SK-N-SH treated with all-trans-retinoic acid at 6 μM for 48 hours (cell line): Measurements from ENCODE around the gene TTC19.

Experiments used
- ATAC-seq: fragments of 200-7000 bp; cut with Tn5 transposase; 3 replicates; pipeline ENCODE4 v1.9.1; 2020; ENCODE audit warnings: mild to moderate bottlenecking, moderate library complexity
- ARNTL ChIP-seq: fragments of 450-650 bp; formaldehyde crosslinking; IDR thresholded peaks from 2 replicates; pipeline ENCODE4 v1.5.0; 2020; ENCODE audit warnings: low read depth, mild to moderate bottlenecking, moderate library complexity, borderline replicate concordance
- BACH2 ChIP-seq: fragments of 250-450 bp; sonication (Bioruptor Pico); IDR thresholded peaks from 2 replicates; pipeline ENCODE4 v1.9.0; 2021; ENCODE audit warnings: mild to moderate bottlenecking, borderline replicate concordance
- CSDC2 ChIP-seq: fragments of 250-450 bp; sonication (Bioruptor Pico); IDR thresholded peaks from 2 replicates; pipeline ENCODE4 v1.5.0; 2020; ENCODE audit warnings: mild to moderate bottlenecking, moderate library complexity
- ESRRG ChIP-seq: fragments of 250-450 bp; sonication (Bioruptor Pico); IDR thresholded peaks from 2 replicates; pipeline ENCODE4 v1.6.1; 2021; ENCODE audit warnings: mild to moderate bottlenecking
- GLIS3 ChIP-seq: fragments of 250-450 bp; sonication (Bioruptor Pico); IDR thresholded peaks from 2 replicates; pipeline ENCODE4 v1.5.0; 2020; ENCODE audit warnings: mild to moderate bottlenecking, moderate library complexity
- ISL1 ChIP-seq: fragments of 250-450 bp; sonication (Bioruptor Pico); IDR thresholded peaks from 2 replicates; pipeline ENCODE4 v2.1.2; 2022; ENCODE audit warnings: mild to moderate bottlenecking, moderate library complexity
- OSR1 ChIP-seq: fragments of 250-450 bp; sonication (Bioruptor Pico); IDR thresholded peaks from 2 replicates; pipeline ENCODE4 v1.8.0; 2022; ENCODE audit warnings: moderate library complexity, mild to moderate bottlenecking, inconsistent platforms
- PPARA ChIP-seq: fragments of 250-450 bp; sonication (Bioruptor Pico); IDR thresholded peaks from 2 replicates; pipeline ENCODE4 v1.5.0; 2020; ENCODE audit warnings: mild to moderate bottlenecking, borderline replicate concordance
- RARB ChIP-seq: fragments of 250-450 bp; sonication (Bioruptor Pico); IDR thresholded peaks from 2 replicates; pipeline ENCODE4 v1.8.0; 2021; ENCODE audit warnings: mild to moderate bottlenecking, moderate library complexity
- SNAI2 ChIP-seq: fragments of 250-450 bp; sonication (Bioruptor Pico); IDR thresholded peaks from 2 replicates; pipeline ENCODE4 v1.5.0; 2020; ENCODE audit warnings: mild to moderate bottlenecking, moderate library complexity
- TCF4 ChIP-seq: fragments of 250-450 bp; sonication (Bioruptor Pico); IDR thresholded peaks from 2 replicates; pipeline ENCODE4 v1.8.0; 2021; ENCODE audit warnings: mild to moderate bottlenecking, moderate library complexity, borderline replicate concordance
- TOX ChIP-seq: fragments of 250-450 bp; sonication (Bioruptor Pico); IDR thresholded peaks from 2 replicates; pipeline ENCODE4 v1.8.0; 2021; ENCODE audit warnings: mild to moderate bottlenecking, moderate library complexity, borderline replicate concordance
- ZC3H10 ChIP-seq: fragments of 250-450 bp; sonication (Bioruptor Pico); IDR thresholded peaks from 2 replicates; pipeline ENCODE4 v1.5.1; 2021; ENCODE audit warnings: mild to moderate bottlenecking, moderate library complexity
- ZFP3 ChIP-seq: fragments of 250-450 bp; sonication (Bioruptor Pico); IDR thresholded peaks from 2 replicates; pipeline ENCODE4 v1.5.0; 2020; ENCODE audit warnings: mild to moderate bottlenecking, moderate library complexity
- ZFP30 ChIP-seq: fragments of 450-650 bp; formaldehyde crosslinking; IDR thresholded peaks from 2 replicates; pipeline ENCODE4 v1.5.0; 2022; ENCODE audit warnings: mild to moderate bottlenecking, moderate library complexity
- ZNF565 ChIP-seq: fragments of 450-650 bp; formaldehyde crosslinking; conservative IDR thresholded peaks from 2 replicates; pipeline ENCODE4 v1.5.0; 2020; ENCODE audit warnings: low read depth, mild to moderate bottlenecking, moderate library complexity
- ZNF70 ChIP-seq: fragments of 450-650 bp; formaldehyde crosslinking; IDR thresholded peaks from 2 replicates; pipeline ENCODE4 v1.5.0; 2020; ENCODE audit warnings: mild to moderate bottlenecking, moderate library complexity
- ZNF8 ChIP-seq: fragments of 450-650 bp; formaldehyde crosslinking; IDR thresholded peaks from 2 replicates; pipeline ENCODE4 v1.5.0; 2020; ENCODE audit warnings: mild to moderate bottlenecking, moderate library complexity
- TF ChIP-seq, protein P1 (sequence below): fragments of 250-450 bp; sonication (Bioruptor Pico); IDR thresholded peaks from 2 replicates; pipeline ENCODE4 v1.5.0; 2020; ENCODE audit warnings: mild to moderate bottlenecking, moderate library complexity
- TF ChIP-seq, protein P2 (sequence below): fragments of 250-450 bp; sonication (Bioruptor Pico); IDR thresholded peaks from 2 replicates; pipeline ENCODE4 v1.8.0; 2021; ENCODE audit warnings: low read depth, mild to moderate bottlenecking, moderate library complexity, borderline replicate concordance
- TF ChIP-seq, protein P3 (sequence below): fragments of 250-450 bp; sonication (Bioruptor Pico); IDR thresholded peaks from 2 replicates; pipeline ENCODE4 v1.5.1; 2020; ENCODE audit warnings: low read depth, mild to moderate bottlenecking, moderate library complexity
- TF ChIP-seq, protein P4 (sequence below): fragments of 250-450 bp; sonication (Bioruptor Pico); IDR thresholded peaks from 2 replicates; pipeline ENCODE4 v1.5.1; 2021; ENCODE audit warnings: mild to moderate bottlenecking, moderate library complexity
- TF ChIP-seq, protein P5 (sequence below): fragments of 250-450 bp; sonication (Bioruptor Pico); IDR thresholded peaks from 2 replicates; pipeline ENCODE4 v1.8.0; 2020; ENCODE audit warnings: mild to moderate bottlenecking, moderate library complexity, borderline replicate concordance

TTC19 gene

DNA sequence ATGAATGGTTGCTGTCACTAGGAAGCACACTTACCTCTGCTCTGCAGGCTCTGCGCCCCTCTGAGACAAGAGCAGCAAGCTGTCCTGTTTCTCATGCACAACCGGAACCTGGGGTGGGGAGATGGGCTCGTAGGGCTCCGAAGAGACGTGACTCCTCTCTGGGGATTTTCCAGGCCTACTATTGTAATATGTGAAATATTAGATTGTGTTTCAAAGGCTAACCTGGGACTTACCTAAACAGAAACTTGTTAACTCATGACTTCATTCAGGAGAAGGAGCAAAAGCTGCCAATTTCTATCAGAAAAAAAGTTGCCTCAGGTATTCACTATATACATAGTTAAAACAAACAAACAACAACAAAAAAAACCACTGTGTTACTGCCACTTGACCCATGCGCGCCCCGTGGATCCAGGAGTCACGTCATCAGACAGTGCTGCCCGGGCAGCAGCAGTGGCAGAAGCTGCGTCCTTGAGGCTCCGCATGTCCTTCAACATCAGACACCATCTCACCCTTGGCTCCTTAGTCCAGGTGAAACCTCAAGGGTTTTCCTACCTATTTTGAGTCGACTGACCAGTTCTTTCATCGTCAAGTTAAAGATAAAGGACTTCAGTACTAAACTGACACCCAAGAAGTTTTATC is 49.3 kb downstream of the TTC19 start:
- ATAC-seq = no peak
- TF ChIP-seq ZC3H10 (CRISPR knock-in tag) (no peak), TOX (CRISPR knock-in tag) (no peak), RARB (no peak), GLIS3 (CRISPR knock-in tag) (no peak), ZFP30 (no peak), ISL1 (no peak), ZNF70 (CRISPR knock-in tag) (no peak), ZNF8 (CRISPR knock-in tag) (no peak), PPARA (no peak), SNAI2 (no peak)
- TF ChIP-seq, protein P1, sequence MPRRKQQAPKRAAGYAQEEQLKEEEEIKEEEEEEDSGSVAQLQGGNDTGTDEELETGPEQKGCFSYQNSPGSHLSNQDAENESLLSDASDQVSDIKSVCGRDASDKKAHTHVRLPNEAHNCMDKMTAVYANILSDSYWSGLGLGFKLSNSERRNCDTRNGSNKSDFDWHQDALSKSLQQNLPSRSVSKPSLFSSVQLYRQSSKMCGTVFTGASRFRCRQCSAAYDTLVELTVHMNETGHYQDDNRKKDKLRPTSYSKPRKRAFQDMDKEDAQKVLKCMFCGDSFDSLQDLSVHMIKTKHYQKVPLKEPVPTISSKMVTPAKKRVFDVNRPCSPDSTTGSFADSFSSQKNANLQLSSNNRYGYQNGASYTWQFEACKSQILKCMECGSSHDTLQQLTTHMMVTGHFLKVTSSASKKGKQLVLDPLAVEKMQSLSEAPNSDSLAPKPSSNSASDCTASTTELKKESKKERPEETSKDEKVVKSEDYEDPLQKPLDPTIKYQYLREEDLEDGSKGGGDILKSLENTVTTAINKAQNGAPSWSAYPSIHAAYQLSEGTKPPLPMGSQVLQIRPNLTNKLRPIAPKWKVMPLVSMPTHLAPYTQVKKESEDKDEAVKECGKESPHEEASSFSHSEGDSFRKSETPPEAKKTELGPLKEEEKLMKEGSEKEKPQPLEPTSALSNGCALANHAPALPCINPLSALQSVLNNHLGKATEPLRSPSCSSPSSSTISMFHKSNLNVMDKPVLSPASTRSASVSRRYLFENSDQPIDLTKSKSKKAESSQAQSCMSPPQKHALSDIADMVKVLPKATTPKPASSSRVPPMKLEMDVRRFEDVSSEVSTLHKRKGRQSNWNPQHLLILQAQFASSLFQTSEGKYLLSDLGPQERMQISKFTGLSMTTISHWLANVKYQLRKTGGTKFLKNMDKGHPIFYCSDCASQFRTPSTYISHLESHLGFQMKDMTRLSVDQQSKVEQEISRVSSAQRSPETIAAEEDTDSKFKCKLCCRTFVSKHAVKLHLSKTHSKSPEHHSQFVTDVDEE (CRISPR knock-in tag) = no peak
- TF ChIP-seq, protein P2, sequence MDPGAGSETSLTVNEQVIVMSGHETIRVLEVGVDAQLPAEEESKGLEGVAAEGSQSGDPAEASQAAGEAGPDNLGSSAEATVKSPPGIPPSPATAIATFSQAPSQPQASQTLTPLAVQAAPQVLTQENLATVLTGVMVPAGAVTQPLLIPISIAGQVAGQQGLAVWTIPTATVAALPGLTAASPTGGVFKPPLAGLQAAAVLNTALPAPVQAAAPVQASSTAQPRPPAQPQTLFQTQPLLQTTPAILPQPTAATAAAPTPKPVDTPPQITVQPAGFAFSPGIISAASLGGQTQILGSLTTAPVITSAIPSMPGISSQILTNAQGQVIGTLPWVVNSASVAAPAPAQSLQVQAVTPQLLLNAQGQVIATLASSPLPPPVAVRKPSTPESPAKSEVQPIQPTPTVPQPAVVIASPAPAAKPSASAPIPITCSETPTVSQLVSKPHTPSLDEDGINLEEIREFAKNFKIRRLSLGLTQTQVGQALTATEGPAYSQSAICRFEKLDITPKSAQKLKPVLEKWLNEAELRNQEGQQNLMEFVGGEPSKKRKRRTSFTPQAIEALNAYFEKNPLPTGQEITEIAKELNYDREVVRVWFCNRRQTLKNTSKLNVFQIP (CRISPR knock-in tag) = no peak
- TF ChIP-seq, protein P3, sequence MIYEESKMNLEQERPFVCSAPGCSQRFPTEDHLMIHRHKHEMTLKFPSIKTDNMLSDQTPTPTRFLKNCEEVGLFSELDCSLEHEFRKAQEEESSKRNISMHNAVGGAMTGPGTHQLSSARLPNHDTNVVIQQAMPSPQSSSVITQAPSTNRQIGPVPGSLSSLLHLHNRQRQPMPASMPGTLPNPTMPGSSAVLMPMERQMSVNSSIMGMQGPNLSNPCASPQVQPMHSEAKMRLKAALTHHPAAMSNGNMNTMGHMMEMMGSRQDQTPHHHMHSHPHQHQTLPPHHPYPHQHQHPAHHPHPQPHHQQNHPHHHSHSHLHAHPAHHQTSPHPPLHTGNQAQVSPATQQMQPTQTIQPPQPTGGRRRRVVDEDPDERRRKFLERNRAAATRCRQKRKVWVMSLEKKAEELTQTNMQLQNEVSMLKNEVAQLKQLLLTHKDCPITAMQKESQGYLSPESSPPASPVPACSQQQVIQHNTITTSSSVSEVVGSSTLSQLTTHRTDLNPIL (CRISPR knock-in tag) = no peak

DNA sequence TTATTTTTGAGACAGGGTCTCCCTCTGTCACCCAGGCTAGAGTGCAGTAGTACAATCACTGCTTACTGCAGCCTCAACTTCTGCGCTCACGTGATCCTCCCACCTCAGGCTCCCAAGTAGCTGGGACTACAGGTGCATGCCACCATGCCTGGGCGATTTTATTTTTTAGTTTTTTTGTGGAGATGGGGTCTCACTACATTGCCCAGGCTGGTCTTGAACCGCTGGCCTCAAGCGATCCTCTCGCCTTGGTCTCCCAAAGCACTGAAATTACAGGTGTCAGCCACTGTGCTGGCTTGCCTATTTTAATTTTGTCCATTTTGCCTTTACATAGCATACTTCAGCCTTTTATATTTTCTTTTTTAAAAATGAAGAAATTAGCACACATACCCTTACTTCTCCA is 51.2 kb downstream of the TTC19 start:
- no peak for TF ChIP-seq BACH2 (CRISPR knock-in tag)
- no peak for TF ChIP-seq TOX (CRISPR knock-in tag)
- no peak for TF ChIP-seq RARB
- TF ChIP-seq, protein P4, sequence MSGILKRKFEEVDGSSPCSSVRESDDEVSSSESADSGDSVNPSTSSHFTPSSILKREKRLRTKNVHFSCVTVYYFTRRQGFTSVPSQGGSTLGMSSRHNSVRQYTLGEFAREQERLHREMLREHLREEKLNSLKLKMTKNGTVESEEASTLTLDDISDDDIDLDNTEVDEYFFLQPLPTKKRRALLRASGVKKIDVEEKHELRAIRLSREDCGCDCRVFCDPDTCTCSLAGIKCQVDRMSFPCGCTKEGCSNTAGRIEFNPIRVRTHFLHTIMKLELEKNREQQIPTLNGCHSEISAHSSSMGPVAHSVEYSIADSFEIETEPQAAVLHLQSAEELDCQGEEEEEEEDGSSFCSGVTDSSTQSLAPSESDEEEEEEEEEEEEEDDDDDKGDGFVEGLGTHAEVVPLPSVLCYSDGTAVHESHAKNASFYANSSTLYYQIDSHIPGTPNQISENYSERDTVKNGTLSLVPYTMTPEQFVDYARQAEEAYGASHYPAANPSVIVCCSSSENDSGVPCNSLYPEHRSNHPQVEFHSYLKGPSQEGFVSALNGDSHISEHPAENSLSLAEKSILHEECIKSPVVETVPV (CRISPR knock-in tag) = no peak
- no peak for TF ChIP-seq GLIS3 (CRISPR knock-in tag)
- no peak for TF ChIP-seq CSDC2 (CRISPR knock-in tag)
- no peak for TF ChIP-seq ZFP30
- TF ChIP-seq ZNF8 (CRISPR knock-in tag) = no peak
- no peak for TF ChIP-seq ZNF565 (CRISPR knock-in tag)
- no peak for ATAC-seq

DNA sequence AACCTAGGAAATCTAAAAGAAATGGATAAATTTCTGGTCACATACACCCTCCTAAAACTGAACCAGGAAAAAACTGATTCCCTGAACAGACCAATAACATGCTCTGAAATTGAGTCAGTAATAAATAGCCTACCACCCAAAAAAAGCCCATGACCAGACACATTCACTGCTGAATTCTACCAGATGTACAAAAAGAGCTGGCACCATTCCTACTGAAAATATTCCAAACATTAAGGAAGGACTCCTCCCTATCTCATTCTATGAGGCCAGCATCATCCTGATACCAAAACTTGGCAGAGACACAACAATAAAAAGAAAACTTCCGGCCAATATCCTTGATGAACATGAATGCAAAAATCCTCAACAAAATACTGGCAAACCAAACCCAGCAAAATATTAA is 52.9 kb downstream of the TTC19 start:
- ATAC-seq = no peak
- TF ChIP-seq TCF4 (CRISPR knock-in tag) (no peak), GLIS3 (CRISPR knock-in tag) (no peak), OSR1 (CRISPR knock-in tag) (no peak), TOX (CRISPR knock-in tag) (no peak), ZNF8 (CRISPR knock-in tag) (no peak), ZFP3 (CRISPR knock-in tag) (no peak), ZNF565 (CRISPR knock-in tag) (no peak), ZC3H10 (CRISPR knock-in tag) (no peak), CSDC2 (CRISPR knock-in tag) (no peak), ZFP30 (no peak), ARNTL (no peak), ZNF70 (CRISPR knock-in tag) (no peak), ISL1 (no peak), ESRRG (no peak)
- TF ChIP-seq, protein P3 (CRISPR knock-in tag) = no peak
- TF ChIP-seq, protein P5, sequence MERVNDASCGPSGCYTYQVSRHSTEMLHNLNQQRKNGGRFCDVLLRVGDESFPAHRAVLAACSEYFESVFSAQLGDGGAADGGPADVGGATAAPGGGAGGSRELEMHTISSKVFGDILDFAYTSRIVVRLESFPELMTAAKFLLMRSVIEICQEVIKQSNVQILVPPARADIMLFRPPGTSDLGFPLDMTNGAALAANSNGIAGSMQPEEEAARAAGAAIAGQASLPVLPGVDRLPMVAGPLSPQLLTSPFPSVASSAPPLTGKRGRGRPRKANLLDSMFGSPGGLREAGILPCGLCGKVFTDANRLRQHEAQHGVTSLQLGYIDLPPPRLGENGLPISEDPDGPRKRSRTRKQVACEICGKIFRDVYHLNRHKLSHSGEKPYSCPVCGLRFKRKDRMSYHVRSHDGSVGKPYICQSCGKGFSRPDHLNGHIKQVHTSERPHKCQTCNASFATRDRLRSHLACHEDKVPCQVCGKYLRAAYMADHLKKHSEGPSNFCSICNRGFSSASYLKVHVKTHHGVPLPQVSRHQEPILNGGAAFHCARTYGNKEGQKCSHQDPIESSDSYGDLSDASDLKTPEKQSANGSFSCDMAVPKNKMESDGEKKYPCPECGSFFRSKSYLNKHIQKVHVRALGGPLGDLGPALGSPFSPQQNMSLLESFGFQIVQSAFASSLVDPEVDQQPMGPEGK (CRISPR knock-in tag) = no peak
- TF ChIP-seq, protein P4 (CRISPR knock-in tag) = no peak
- TF ChIP-seq, protein P2 (CRISPR knock-in tag) = no peak
